Lower leg skin (tissue), 4 donors: Measurements from ENCODE around the gene SLC41A2. TPM values are rescaled to one million over a fixed set of nuclear protein-coding genes. Genes with fewer than 3 reads are reported as not detected.
A peak's percentile ranks its signal among the peaks of the same experiment; 100 is the strongest.

Source experiments
- DNase-seq, 2 donors: peaks; one replicate each; pipeline ENCODE4 v3.0.0-alpha.2; 2019; ENCODE audit warnings: low spot score in 2 of 2
- H3K4me3 ChIP-seq: fragments of 200-600 bp; sonication (generic); 2 replicates; pipeline ENCODE4 v1.5.1; 2017; ENCODE audit warnings: mild to moderate bottlenecking, low read depth; ENCODE audit not compliant: poor library complexity, severe bottlenecking
- POLR2A ChIP-seq, 2 donors: fragments of 450-650 bp; IDR thresholded peaks; one replicate each; pipeline ENCODE4 v1.6.1; 2016 to 2017; ENCODE audit warnings: antibody characterized with exemption in 2 of 2, mild to moderate bottlenecking in 1 of 2, moderate library complexity in 1 of 2
- WGBS, 2 donors: methylation state at CpG; one replicate each; pipeline ENCODE4 v1.1.5; 2018; 5-methylcytosine and 5-hydroxymethylcytosine counted together
- intact Hi-C: fragments of 100-400 bp; cut with DNase I; formaldehyde crosslinking; loops from one replicate; pipeline ENCODE4 v1.15.0; 2023; ENCODE audit warnings: low total_unique reads
- total RNA-seq, 4 donors: library from RNA; depleted of rRNA; stranded (reverse); fragments of >200 nt; gene quantifications; one replicate each; pipeline ENCODE4 v1.1.0, GENCODE V29; 2016
- TF ChIP-seq, protein P1 (sequence below), 3 donors: fragments of 450-650 bp; IDR thresholded peaks; one replicate each; pipeline ENCODE4 v1.5.1; 2016; ENCODE audit warnings: antibody characterized with exemption in 3 of 3, mild to moderate bottlenecking in 3 of 3, moderate library complexity in 2 of 3

SLC41A2 gene, protein sequence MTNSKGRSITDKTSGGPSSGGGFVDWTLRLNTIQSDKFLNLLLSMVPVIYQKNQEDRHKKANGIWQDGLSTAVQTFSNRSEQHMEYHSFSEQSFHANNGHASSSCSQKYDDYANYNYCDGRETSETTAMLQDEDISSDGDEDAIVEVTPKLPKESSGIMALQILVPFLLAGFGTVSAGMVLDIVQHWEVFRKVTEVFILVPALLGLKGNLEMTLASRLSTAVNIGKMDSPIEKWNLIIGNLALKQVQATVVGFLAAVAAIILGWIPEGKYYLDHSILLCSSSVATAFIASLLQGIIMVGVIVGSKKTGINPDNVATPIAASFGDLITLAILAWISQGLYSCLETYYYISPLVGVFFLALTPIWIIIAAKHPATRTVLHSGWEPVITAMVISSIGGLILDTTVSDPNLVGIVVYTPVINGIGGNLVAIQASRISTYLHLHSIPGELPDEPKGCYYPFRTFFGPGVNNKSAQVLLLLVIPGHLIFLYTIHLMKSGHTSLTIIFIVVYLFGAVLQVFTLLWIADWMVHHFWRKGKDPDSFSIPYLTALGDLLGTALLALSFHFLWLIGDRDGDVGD
- total RNA-seq: 1 to 10 TPM; 1.8 to 6.7 (median 4.5) TPM

DNA sequence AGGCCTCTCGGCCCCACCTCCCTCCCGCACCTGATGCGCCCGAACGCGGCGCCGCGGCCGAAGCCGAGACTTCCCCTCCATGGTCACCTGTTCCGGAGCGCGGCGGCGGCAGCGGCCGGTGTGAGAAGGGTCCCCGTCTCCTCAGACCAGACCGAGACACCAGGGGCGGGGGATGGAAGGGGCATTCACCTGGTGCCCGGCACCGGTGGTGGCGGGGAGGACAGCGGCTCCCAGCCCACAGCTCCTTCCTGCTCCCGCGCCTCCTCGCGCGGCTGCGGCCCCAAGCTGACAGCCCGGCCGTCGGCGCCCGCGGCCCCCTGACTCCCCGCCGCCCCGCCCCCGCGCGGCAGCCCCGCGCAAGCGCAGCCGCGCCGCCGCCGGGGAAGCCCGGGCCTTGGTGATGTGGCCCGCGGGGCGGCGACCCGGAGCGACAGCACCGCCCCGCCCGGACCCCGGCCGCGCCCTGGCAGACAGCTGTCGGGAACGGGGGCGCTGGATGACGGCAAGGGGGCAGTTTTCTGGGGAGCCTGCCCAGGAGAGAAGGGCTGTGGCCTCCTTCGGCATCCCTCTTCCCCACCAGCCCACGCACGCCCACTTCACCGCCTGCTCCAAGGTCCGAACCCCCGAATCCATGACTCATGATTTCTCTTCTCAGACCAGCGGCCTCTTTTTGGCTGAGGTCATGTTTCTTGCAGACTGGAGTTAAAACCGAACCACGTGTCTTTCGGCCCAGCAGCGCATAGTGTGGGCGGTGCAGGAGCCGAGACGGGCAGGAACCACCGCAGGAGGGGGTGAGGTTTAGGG lies at the start of gene SLC41A2:
Gene SLC41A2 (minus strand): TSS at position 290 of the 804 bp plus-strand sequence. CDS start 29,763 bp downstream, outside the sequence.
- peak within 1 kb of the TSS; percentile 72 for H3K4me3 ChIP-seq
- TF ChIP-seq, protein P1, sequence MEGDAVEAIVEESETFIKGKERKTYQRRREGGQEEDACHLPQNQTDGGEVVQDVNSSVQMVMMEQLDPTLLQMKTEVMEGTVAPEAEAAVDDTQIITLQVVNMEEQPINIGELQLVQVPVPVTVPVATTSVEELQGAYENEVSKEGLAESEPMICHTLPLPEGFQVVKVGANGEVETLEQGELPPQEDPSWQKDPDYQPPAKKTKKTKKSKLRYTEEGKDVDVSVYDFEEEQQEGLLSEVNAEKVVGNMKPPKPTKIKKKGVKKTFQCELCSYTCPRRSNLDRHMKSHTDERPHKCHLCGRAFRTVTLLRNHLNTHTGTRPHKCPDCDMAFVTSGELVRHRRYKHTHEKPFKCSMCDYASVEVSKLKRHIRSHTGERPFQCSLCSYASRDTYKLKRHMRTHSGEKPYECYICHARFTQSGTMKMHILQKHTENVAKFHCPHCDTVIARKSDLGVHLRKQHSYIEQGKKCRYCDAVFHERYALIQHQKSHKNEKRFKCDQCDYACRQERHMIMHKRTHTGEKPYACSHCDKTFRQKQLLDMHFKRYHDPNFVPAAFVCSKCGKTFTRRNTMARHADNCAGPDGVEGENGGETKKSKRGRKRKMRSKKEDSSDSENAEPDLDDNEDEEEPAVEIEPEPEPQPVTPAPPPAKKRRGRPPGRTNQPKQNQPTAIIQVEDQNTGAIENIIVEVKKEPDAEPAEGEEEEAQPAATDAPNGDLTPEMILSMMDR (IDR thresholded peaks at IDR 0.05): no peak
- TF ChIP-seq POLR2A (IDR thresholded peaks at IDR 0.05): no peak
- WGBS, 2 donors: 1 to 2% methylated on average over 31 to 40 of the region's 83 CpGs
- peak; percentile 76 to 94 for DNase-seq
- intact Hi-C loops: no loop called here

DNA sequence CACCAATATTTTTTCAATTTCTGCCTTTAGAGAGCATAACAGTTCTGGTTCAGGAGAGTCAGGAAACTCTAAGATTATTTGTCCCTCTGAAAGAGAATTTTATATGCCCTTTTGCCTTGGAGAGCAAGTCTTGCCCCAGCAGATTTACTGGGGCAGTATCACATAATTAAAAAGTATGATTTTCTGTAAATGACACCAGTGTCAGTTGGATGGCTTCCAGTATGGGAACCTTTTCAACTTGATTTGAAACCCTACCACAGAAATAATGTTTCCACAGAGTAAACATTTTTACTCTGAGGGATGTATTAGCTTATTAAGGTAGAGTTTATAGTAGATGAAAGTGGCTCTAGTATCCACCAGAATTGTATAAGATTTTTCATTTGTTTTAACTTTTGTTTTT lies 43.4 kb upstream of the SLC41A2 start:
- intact Hi-C loops: no loop called here
- no peak for TF ChIP-seq POLR2A (IDR thresholded peaks at IDR 0.05)
- TF ChIP-seq, protein P1 (IDR thresholded peaks at IDR 0.05): no peak
- DNase-seq: no peak
- H3K4me3 ChIP-seq: no peak overlapping the region

DNA sequence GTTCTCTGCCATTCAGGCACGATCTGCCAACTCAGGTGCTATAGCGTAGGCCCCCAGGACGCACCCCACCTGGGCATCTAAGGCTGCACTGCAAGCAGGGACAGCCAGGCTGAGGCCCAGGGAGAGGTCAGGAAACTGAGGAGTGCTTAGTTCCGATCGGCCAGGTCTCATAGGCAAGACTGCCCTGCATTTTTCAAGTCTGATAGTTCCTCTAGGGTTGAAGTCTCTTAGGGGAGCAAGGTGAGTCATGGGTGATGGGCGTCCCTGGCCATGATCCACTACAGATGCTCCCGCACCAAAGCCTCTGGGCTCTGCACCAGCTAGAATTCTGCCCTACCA lies 41.2 kb upstream of the SLC41A2 start:
- intact Hi-C loops: no loop called here
- 85 to 89% methylated on average over 7 of the region's 7 CpGs for WGBS, 2 donors
- no peak for TF ChIP-seq POLR2A (IDR thresholded peaks at IDR 0.05)
- TF ChIP-seq, protein P1 (IDR thresholded peaks at IDR 0.05): no peak
- H3K4me3 ChIP-seq: no peak overlapping the region
- DNase-seq: no peak

DNA sequence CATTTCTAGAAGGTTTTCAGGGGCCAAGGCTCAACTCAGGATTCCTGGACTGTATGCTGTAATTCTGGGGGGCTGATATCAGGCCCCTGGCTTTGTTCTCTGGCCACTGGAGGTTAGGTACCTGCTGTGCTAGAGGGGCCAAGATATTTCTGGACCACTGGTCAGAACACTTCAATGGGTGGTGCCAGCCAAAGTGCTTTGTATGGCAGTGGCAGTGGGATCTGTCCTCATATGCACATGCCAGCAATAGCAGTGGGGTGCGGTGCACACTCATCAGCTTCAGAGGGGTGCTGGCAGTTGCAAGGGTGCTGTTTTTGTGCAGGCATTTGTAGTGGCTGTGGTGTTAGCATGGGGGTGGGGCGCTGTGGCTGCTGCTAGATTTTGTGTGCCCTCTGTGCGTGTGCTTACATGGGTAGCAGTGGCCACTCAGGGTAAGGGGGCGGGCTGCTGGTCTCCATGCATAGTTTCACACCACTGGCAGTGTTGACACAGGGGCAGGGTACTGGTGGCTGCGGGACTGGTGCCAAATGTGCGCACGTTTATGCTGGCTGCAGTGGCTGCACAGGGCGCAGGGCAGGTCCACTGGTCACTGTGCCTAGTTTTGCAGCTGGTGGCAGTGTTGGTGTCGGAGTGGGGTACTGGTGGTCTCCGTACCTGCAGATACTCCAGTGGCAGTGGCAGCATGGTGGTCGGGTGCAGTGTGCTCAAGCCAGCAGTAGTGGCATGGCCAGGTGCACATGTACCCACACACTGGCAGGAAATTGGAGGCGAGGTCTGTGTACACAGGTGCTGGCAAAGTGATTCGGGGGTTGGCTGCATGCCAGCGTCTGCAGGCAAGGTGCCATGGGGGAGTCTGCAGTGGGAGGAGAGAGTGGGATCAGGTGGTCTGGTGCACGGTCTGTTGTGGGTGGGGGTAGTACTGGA lies 40.6 kb upstream of the SLC41A2 start:
- H3K4me3 ChIP-seq: no peak overlapping the region
- 82% methylated on average over 12 to 15 of the region's 15 CpGs for WGBS, 2 donors
- TF ChIP-seq POLR2A (IDR thresholded peaks at IDR 0.05): no peak
- TF ChIP-seq, protein P1 (IDR thresholded peaks at IDR 0.05): no peak
- DNase-seq: no peak
- intact Hi-C loops: no loop called here

DNA sequence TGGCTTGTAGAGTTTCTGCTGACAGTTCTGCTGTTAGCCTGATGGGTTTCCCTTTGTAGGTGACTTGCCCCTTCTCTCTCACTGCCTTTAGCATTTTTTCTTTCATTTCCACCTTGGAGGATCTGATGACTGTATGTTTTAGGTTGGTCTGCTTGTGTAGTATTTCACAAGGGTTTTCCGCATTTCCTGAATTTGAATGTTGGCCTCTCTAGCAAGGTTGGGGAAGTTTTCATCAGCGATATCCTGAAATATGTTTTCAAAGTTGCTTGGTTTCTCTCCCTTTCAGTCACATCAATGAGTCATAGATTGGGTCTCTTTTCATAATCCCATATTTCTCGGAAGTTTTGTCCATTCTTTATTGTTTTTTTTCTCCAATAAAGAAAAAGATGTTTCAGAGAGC lies 39.5 kb upstream of the SLC41A2 start:
- DNase-seq: no peak
- no peak overlapping the region for H3K4me3 ChIP-seq
- intact Hi-C loops: no loop called here
- TF ChIP-seq, protein P1 (IDR thresholded peaks at IDR 0.05): no peak
- no peak for TF ChIP-seq POLR2A (IDR thresholded peaks at IDR 0.05)
- 92 to 95% methylated on average over 3 of the region's 3 CpGs for WGBS, 2 donors
